ENCODE data around the gene PCGF6. TPM values are rescaled to one million over a fixed set of nuclear protein-coding genes. Genes with fewer than 3 reads are reported as not detected.

PCGF6 gene
- total and polyA plus RNA-seq, 8 donors, result 5.6 to 51.0 (median 13.2) TPM; not detected in 1

GRCh38 chr10:103284170-103284569 lies 66.8 kb downstream of the PCGF6 start:
- Histone ChIP-seq H3K4me1 (no peaks in the 10 kb centered on the region), H3K4me3 (no peak overlapping the region), H3K27ac (no peak overlapping the region), H3K9me3 (no peaks in the 10 kb centered on the region), H3K36me3 (no peaks in the 10 kb centered on the region), H3K27me3 (peaks cover 0 to 78% (median 14%) of the 10 kb centered on the region in 3 donors)
- WGBS, 5 donors, result 69 to 91% (median 83%) methylated on average over 11 of the region's 11 CpGs
- DNase-seq, result no peak
- intact Hi-C loops (cut with DNase I; ENCODE audit: low total_unique reads), result no loop called here
- no peak for TF ChIP-seq POLR2A (IDR thresholded peaks at IDR 0.05)
- no peak for TF ChIP-seq POLR2AphosphoS5 (IDR thresholded peaks at IDR 0.05)
- TF ChIP-seq, protein P1, sequence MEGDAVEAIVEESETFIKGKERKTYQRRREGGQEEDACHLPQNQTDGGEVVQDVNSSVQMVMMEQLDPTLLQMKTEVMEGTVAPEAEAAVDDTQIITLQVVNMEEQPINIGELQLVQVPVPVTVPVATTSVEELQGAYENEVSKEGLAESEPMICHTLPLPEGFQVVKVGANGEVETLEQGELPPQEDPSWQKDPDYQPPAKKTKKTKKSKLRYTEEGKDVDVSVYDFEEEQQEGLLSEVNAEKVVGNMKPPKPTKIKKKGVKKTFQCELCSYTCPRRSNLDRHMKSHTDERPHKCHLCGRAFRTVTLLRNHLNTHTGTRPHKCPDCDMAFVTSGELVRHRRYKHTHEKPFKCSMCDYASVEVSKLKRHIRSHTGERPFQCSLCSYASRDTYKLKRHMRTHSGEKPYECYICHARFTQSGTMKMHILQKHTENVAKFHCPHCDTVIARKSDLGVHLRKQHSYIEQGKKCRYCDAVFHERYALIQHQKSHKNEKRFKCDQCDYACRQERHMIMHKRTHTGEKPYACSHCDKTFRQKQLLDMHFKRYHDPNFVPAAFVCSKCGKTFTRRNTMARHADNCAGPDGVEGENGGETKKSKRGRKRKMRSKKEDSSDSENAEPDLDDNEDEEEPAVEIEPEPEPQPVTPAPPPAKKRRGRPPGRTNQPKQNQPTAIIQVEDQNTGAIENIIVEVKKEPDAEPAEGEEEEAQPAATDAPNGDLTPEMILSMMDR (IDR thresholded peaks at IDR 0.05), result no peak
- TF ChIP-seq EP300 (IDR thresholded peaks at IDR 0.05), result no peak

DNA sequence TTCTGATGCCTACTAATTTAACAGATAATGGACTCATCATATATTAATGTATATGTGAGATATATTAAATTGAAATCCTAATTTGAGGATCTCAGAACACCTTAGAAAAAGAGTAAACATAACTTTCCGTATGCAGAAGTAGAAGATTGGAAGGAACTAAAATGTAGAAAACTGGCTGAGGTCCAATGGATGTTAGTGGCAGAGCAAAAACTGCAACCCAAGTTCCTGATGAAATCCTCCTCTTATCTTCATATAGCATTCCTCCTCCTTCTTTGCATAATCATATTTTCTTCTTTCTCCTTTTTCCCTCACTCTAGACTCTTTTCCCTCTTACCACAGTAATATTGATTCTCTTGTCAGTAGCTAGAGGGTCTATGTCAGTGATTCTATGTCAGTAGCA lies 68.0 kb downstream of the PCGF6 start:
- WGBS, 5 donors, result 33 to 55% (median 38%) methylated on average over 1 of the region's 1 CpG
- no peak for DNase-seq
- TF ChIP-seq EP300 (IDR thresholded peaks at IDR 0.05) (no peak), POLR2A (IDR thresholded peaks at IDR 0.05) (no peak), POLR2AphosphoS5 (IDR thresholded peaks at IDR 0.05) (no peak)
- TF ChIP-seq, protein P1 (IDR thresholded peaks at IDR 0.05), result no peak
- H3K9me3 ChIP-seq, result no peaks in the 10 kb centered on the region
- no peaks in the 10 kb centered on the region for H3K36me3 ChIP-seq
- peaks cover 7 to 89% (median 26%) of the 10 kb centered on the region in 3 donors for H3K27me3 ChIP-seq
- peaks cover 0 to 6% (median under 1%) of the 10 kb centered on the region in 4 donors for H3K4me1 ChIP-seq
- no peak overlapping the region for H3K27ac ChIP-seq
- intact Hi-C loops (cut with DNase I; ENCODE audit: low total_unique reads), result no loop called here
- no peak overlapping the region for H3K4me3 ChIP-seq

DNA sequence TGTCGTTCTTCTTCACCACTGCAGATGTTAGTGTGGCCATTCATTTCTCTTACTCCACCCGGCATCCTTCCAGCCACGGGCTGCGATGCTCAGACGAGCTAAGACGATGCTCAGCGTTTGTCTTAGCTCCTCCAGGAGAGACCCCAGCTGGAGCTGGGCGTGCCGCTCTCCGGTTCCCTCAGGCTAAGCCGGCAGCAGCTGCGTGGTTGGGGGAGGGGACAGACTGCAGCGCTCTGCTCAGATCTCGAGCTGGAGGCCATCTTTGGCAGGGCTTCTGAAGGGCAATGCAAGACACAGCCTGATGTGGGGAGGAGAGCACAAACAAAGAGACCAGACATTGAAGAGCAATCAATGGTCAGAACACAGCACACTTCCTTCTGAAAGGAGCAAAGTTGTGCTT lies 69.2 kb downstream of the PCGF6 start:
- 3 to 8% (median 6%) methylated on average over 6 to 14 of the region's 14 CpGs for WGBS, 5 donors

GRCh38 chr10:103280506-103280905 lies 70.4 kb downstream of the PCGF6 start:
- Histone ChIP-seq H3K36me3 (no peaks in the 10 kb centered on the region), H3K27me3 (peaks cover 18 to 92% (median 45%) of the 10 kb centered on the region in 3 donors), H3K4me1 (peaks cover 8 to 22% (median 13%) of the 10 kb centered on the region in 4 donors), H3K27ac (no peak overlapping the region), H3K9me3 (peaks cover 0 to 7% (median 0%) of the 10 kb centered on the region in 4 donors), H3K4me3 (no peak overlapping the region)
- intact Hi-C loops (cut with DNase I; ENCODE audit: low total_unique reads), result no loop called here
- TF ChIP-seq POLR2AphosphoS5 (IDR thresholded peaks at IDR 0.05), result no peak
- TF ChIP-seq, protein P1 (IDR thresholded peaks at IDR 0.05), result no peak
- TF ChIP-seq EP300 (IDR thresholded peaks at IDR 0.05), result no peak
- no peak for TF ChIP-seq POLR2A (IDR thresholded peaks at IDR 0.05)
- WGBS, 5 donors, result 86 to 96% (median 87%) methylated on average over 2 of the region's 2 CpGs
- DNase-seq, result no peak

More for the DNA sequence above, 69.2 kb downstream of the PCGF6 start:
- Histone ChIP-seq H3K27me3 (peaks cover 18 to 89% (median 38%) of the 10 kb centered on the region in 3 donors), H3K4me3 (no peak overlapping the region), H3K9me3 (peaks cover 0 to 7% (median 0%) of the 10 kb centered on the region in 4 donors), H3K4me1 (peaks cover 7 to 18% (median 11%) of the 10 kb centered on the region in 4 donors), H3K27ac (no peak overlapping the region), H3K36me3 (no peaks in the 10 kb centered on the region)
- DNase-seq, result peak in 1 of 2 donors; percentile 83
- no peak for TF ChIP-seq EP300 (IDR thresholded peaks at IDR 0.05)
- TF ChIP-seq POLR2A (IDR thresholded peaks at IDR 0.05), result no peak
- TF ChIP-seq, protein P1 (IDR thresholded peaks at IDR 0.05), result no peak
- TF ChIP-seq POLR2AphosphoS5 (IDR thresholded peaks at IDR 0.05), result no peak
- intact Hi-C loops (cut with DNase I; ENCODE audit: low total_unique reads), result no loop called here
